Skin of body (tissue), 2 donors: ENCODE measurements around the gene TRAF4. TPM values are rescaled to one million over a fixed set of nuclear protein-coding genes. Genes with fewer than 3 reads are reported as not detected.

Experiments
- DNase-seq: peaks from one replicate; lab custom pipeline; 2025; lab: John Stamatoyannopoulos, UW
- total RNA-seq: library from RNA; depleted of rRNA; stranded (reverse); fragments of >200 nt; gene quantifications from one replicate; pipeline ENCODE4 v1.2.3, GENCODE V29; 2014

The TRAF4 gene
- total RNA-seq, 1 donor from 2014 or later, result 16.7 TPM

GRCh38 chr17:28747051-28747691 is 3.4 kb downstream of the TRAF4 start:
- no peak for DNase-seq

DNA sequence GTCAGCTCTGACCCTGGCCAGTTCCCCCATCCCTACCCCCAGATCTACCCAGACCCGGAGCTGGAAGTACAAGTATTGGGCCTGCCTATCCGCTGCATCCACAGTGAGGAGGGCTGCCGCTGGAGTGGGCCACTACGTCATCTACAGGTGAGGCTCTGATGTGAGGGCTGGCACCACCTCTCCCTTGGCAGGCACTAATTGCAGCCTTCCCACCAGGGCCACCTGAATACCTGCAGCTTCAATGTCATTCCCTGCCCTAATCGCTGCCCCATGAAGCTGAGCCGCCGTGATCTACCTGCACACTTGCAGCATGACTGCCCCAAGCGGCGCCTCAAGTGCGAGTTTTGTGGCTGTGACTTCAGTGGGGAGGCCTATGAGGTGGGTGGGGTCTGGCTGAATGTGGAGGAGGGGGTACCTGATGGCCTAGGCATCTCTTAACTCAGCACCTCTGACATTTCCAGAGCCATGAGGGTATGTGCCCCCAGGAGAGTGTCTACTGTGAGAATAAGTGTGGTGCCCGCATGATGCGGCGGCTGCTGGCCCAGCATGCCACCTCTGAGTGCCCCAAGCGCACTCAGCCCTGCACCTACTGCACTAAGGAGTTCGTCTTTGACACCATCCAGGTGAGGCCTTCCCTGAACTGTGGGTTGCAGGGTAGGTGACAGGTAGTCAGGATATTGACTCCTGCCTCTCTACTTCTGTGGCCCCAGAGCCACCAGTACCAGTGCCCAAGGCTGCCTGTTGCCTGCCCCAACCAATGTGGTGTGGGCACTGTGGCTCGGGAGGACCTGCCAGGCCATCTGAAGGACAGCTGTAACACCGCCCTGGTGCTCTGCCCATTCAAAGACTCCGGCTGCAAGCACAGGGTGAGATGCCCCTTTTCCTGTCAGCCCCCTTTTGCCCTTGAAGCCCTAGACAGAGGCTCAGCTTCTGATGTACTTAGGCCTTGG is 4.3 kb downstream of the TRAF4 start:
- DNase-seq, result no peak

- no peak for DNase-seq
These were observed 5.2 kb downstream of the TRAF4 start for GRCh38 chr17:28748852-28749515.

GRCh38 chr17:28749516-28750177 is 5.8 kb downstream of the TRAF4 start:
- no peak for DNase-seq

DNA sequence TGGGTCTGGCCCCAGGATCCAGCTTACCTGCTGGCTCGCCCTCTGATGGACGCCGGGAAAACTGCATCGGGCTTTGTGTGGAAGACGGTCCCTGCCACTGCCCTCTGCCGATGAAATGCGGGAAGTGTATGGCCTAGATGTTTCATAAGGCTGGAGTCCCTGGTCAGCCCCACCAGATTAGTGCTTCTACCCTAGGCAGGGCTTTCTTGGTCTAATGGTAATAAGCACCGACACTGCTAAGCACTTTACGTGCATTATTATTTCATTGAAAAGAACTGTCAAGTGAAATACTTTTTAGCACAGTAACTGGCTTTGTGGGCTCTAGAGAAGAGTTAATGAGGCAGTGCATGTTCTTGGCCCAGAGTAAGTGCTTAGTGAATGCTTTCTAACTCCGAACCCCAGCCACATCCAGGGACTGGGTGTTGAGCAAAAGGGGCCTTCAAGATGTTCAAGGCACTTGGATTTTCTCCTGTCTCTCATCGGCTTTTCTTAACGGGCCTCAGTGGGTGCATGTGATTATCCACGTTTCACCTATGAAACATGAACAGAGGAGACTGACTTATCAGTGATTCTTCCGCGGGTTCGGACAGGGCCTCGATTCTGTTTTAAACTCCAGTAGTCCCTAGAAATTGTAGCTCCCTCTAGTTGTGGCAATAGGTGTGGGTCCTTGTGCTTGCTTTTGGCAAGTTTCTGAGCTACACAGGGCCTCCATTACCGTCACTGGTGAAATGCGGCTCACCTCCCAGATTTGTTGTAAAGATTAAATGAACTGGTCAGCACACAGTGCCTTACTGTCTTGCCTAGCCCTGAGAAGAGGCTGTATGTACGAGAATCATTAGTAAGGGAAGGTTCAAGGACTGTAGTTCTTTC is 6.6 kb downstream of the TRAF4 start:
- DNase-seq, result peak; percentile 90

- DNase-seq, result no peak
These were observed 8.0 kb downstream of the TRAF4 start for GRCh38 chr17:28751600-28752366.

- DNase-seq, result no peak
These were observed 11.7 kb downstream of the TRAF4 start for GRCh38 chr17:28755486-28755885.

GRCh38 chr17:28756049-28756804 is 12.4 kb downstream of the TRAF4 start:
- no peak for DNase-seq

DNA sequence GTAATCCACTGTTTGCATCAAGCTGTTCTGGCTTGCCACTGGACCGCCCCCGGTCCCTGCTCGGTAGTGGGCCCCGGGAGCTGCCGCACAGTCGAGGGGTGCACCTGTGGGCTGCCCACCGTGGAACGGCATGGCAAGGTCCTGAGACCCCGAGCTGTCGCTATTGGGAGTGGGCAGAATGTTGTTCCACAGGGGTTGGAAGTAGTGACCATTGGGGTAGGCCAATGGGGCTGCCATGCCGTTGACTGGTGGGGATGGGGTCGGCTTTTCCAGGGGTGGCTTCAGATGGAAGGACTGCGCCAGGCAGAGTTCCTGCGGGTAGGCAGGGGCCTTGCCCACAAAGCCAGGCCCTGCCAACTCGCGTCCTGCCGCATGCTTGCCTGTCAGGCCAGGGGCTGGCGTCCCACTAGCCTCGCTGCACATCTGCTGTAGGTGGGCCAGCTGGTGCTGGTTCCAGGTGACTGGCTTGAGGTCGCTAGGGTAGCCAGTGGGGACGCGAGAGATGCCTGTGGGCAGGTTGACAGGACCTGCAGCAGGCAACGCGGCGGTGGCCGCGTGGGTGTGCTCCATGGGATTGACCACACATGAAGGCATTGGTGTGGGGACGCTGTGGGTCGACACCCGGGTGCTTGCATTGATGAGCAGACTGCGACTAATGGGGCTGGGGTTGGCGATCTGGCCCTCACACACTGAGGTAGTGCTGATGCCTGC is 14.8 kb downstream of the TRAF4 start:
- DNase-seq, result no peak

GRCh38 chr17:28759256-28759865 is 15.6 kb downstream of the TRAF4 start:
- DNase-seq, result no peak

DNA sequence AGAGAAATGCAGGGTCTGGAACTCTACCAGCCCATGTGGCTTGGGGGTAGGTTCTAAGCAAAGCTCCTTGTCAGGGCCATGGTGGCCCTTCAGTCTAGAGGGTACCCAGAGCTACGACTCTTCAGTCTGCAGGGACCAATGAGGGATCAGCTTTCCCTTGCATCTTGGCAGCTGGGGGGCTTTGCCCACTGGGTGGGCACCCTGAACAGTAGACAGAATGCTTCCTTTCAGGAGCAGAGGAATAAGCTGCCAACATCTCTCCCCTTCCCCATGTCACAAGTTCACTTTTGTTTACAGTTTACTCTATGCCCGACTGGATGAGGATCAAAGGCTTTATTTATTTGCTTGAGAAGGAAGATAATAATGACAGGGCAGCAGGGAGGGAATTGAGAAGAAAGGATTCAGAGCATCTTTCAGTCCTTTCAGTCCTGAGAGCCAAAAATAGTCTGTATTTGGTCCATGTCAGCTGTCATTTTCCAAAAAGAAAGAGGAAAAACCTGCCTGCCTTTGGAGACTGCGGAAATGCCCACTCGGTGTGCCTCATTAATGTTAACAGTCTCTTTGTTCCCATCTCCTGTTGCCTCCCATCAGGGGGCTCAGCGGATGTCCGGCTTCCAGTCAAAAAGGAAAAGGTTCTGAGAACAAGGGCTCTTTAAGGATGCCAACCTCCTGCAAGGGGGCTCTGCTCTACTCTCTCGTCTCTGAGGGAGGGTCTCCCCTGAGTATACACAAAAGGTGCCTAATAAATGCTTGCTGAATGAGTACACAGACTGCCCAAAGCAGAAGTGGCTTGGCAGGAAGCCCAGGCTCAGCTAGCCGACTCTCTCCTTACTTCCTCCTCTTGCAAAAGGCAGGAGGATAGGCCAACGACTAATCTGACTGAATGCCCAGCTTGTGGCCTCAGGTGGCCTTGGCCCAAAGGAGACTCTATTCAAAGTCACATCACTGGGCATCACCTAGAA is 17.1 kb downstream of the TRAF4 start:
- DNase-seq, result no peak

- DNase-seq, result no peak
These were observed 19.5 kb downstream of the TRAF4 start for GRCh38 chr17:28763137-28763799.

DNA sequence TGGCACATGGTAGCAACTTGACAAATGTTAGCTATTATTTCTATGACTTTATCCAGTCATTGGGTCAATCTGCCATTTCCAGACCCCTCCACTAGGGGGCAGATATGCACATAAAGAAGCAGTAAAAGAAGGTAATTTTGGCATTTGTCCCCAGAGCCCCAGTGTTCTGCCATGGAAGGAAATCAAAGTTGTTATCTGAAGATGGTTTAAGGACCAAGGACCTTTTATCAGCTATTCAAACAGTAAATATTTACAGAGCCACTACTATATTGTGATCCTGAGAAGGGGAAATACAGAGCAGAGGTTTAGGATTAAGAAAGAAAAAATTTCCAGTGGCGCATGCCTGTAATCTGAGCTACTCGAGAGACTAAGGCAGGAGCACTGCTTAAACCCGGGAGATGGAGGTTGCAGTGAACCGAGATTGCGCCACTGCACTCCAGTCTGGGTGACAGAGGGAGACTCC is 20.0 kb downstream of the TRAF4 start:
- DNase-seq, result peak; percentile 32

GRCh38 chr17:28765038-28765437 is 21.2 kb downstream of the TRAF4 start:
- no peak for DNase-seq

DNA sequence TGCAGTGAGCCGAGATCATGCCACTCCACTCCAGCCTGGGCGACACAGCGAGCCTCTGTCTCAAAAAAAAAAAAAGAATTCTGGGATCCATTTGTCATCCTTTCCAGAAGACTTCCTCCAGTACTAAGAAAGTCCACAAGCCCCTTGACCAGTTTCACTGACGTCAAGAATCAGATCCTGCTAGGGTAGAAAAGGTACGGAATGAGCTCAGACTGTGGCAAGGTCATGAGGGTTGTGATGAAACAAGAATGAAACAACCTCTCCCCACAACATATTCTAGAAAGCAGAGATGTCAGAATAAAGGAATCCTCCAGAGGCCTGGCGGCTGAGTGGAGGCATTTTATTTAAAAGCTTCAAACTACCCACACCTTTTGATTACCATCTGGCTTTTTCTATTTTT is 29.9 kb downstream of the TRAF4 start:
- no peak for DNase-seq

- no peak for DNase-seq
These were observed 30.4 kb downstream of the TRAF4 start for GRCh38 chr17:28774206-28774605.
